Measurements from ENCODE around the gene RHOF. TPM values are rescaled to one million over a fixed set of nuclear protein-coding genes. Genes with fewer than 3 reads are reported as not detected.

The RHOF gene
- total and polyA plus RNA-seq, 2 of the 8 experiments (the other 6 are each of a cell fraction or from before 2014, with no cell fraction given) = 23.8 to 31.9 TPM

- no peak for TF ChIP-seq CBX5 (IDR thresholded peaks at IDR 0.05; ENCODE audit: low read depth, low read length)
- TF ChIP-seq JUND (IDR thresholded peaks at IDR 0.05; ENCODE audit: low read length) = no peak
- TF ChIP-seq CHD1 (IDR thresholded peaks at IDR 0.05; ENCODE audit: low read depth, low read length) = no peak
- peak; percentile 90 for TF ChIP-seq TAF7 (optimal IDR thresholded peaks at IDR 0.05; ENCODE audit: borderline replicate concordance, low read depth, low read length)
- TF ChIP-seq CHD7 (IDR thresholded peaks at IDR 0.05; ENCODE audit: insufficient replicate concordance, low read length) = no peak
- no peak; a peak in 1 of 4 replicates for TF ChIP-seq SIN3A (conservative IDR thresholded peaks at IDR 0.05 in 1 of 2, IDR thresholded peaks at IDR 0.05 in 1 of 2; ENCODE audit: low read depth in 1 of 2, low read length in 2 of 2)
- TF ChIP-seq BACH1 (IDR thresholded peaks at IDR 0.05; ENCODE audit: low read length) = no peak
- TF ChIP-seq RXRA (IDR thresholded peaks at IDR 0.05; ENCODE audit: insufficient read depth, low read depth, low read length) = no peak
- no peak for TF ChIP-seq RFX5 (IDR thresholded peaks at IDR 0.05; ENCODE audit: borderline replicate concordance, low read depth, low read length)
- peak; percentile 83 for TF ChIP-seq TEAD4 (IDR thresholded peaks at IDR 0.05; ENCODE audit: low read depth, low read length)
These were observed 9.6 kb upstream of the RHOF start (continued) for GRCh38 chr12:121802843-121803698.
